Testis (tissue), 2 donors: ENCODE data around the gene KRT9.

Experiments
- POLR2A ChIP-seq: fragments of 450-650 bp; IDR thresholded peaks from one replicate; pipeline ENCODE4 v1.6.1; 2017; ENCODE audit warnings: antibody characterized with exemption, mild to moderate bottlenecking, moderate library complexity
- TF ChIP-seq, protein P1 (sequence below), 3 experiments: fragments of 450-650 bp in 2 of 3; fragments of 200-600 bp in 1 of 3; sonication (generic) in 1 of 3; IDR thresholded peaks; one replicate each; pipeline ENCODE4 v1.5.1; 2016 to 2019; ENCODE audit warnings: antibody characterized with exemption in 3 of 3, mild to moderate bottlenecking in 2 of 3, moderate library complexity in 1 of 3

DNA sequence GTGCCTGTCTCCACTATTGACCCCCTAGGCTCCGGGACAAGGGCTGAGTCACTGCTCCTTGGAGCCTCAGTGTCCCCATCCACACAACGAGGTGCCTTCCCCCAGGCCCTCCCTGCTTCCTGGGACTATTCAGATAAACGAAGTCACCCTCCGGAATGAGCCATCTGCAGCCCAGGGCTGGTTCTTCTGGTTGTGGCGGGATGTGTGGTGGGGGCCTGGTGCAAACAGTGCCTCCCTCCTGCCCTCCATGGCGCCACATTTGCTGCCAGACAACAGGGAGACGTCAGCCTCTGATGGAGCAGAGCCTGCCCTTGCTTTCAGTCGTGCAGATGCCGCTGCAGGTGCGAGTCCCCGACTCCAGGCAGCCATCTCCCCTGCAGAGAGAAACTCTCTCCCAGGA lies 45.8 kb upstream of the KRT9 start:
- TF ChIP-seq, protein P1, sequence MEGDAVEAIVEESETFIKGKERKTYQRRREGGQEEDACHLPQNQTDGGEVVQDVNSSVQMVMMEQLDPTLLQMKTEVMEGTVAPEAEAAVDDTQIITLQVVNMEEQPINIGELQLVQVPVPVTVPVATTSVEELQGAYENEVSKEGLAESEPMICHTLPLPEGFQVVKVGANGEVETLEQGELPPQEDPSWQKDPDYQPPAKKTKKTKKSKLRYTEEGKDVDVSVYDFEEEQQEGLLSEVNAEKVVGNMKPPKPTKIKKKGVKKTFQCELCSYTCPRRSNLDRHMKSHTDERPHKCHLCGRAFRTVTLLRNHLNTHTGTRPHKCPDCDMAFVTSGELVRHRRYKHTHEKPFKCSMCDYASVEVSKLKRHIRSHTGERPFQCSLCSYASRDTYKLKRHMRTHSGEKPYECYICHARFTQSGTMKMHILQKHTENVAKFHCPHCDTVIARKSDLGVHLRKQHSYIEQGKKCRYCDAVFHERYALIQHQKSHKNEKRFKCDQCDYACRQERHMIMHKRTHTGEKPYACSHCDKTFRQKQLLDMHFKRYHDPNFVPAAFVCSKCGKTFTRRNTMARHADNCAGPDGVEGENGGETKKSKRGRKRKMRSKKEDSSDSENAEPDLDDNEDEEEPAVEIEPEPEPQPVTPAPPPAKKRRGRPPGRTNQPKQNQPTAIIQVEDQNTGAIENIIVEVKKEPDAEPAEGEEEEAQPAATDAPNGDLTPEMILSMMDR (IDR thresholded peaks at IDR 0.05): no peak
- no peak for TF ChIP-seq POLR2A
